GM19240 (cell line): ENCODE results near the gene NPTX1.
"Not testable (repeated sequence)": the region's sequence is repeated elsewhere in the genome, so short reads cannot be mapped to it uniquely, and the experiment has no call there.

ENCODE experiments used
- DNase-seq: peaks from one replicate; pipeline ENCODE4 v3.0.0; 2011; ENCODE audit warnings: low spot score; ENCODE audit not compliant: insufficient read length

NPTX1 gene, protein sequence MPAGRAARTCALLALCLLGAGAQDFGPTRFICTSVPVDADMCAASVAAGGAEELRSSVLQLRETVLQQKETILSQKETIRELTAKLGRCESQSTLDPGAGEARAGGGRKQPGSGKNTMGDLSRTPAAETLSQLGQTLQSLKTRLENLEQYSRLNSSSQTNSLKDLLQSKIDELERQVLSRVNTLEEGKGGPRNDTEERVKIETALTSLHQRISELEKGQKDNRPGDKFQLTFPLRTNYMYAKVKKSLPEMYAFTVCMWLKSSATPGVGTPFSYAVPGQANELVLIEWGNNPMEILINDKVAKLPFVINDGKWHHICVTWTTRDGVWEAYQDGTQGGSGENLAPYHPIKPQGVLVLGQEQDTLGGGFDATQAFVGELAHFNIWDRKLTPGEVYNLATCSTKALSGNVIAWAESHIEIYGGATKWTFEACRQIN

DNA sequence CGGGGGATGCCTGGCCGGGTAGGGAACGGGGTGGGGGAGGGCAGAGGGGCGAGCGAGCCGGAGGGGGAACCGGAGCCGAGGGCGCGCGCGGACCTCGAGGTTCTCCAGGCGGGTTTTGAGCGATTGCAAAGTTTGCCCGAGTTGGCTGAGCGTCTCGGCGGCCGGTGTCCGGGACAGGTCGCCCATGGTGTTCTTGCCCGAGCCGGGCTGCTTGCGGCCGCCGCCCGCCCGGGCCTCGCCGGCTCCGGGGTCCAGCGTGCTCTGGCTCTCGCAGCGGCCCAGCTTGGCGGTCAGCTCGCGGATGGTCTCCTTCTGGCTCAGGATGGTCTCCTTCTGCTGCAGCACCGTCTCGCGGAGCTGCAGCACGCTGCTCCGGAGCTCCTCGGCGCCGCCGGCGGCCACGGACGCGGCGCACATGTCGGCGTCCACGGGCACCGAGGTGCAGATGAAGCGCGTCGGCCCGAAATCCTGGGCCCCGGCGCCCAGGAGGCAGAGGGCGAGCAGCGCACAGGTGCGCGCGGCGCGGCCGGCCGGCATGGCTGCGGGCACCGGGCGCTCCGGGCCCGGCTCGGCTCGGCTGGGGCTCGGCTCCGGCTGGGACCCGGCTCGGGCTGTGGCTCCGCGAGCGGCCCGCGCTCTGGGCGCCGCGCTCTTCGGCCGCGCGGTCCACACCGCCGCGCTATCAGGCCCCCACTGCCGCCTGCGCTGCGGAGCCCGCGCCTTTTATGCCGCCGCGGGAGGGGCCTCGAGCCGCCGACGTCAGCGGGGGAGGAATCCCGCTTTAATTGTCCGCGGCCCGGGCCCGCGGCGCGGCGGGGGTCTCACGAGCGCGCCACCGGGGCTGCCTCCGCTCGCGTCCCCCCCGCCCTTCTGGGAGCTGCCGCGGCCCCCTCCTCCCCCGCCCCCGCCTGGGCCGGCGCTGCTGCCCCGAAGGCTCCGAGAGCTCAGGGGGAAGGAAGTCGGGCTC is at the start of gene NPTX1:
Gene NPTX1 (minus strand): TSS at position 698 of the 967 bp plus-strand sequence. CDS start 161 bp downstream, at position 537.
- DNase-seq: no peak

DNA sequence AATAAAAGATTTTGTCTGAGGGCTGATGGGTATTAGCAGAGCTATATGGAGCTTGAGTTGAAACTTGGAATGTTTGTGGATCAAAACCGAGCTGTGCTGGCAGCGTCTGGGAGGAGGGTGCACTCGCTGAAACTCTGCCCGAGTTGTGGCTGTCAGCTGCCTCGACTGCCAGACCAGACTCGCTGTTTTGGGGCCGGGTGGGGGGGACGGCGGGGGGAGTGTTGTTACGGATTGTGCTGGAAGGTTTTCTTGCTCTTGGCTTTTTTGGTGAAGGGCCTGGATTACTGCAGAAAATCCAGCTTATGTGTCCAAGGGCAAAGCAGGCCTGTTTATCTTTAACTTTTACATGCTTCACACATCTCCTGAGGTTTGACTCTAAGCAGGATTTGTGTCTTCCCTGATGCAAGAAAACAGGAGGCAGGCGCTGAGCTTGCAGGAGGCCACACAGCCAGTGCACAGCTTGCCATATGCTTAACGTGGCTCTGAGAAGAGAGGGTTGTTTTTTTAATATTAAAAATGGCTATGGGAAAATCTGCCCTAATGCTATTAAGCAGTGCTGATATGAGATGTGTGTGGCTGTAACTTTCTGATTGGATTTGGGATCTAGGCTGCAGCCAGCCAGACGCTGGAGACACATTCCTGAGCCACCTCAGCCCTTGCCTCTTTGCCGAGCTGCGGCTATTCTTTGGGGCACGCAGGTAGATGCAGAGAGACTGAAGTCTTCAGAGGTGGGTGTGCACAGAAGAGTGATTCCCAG is 47.7 kb upstream of the NPTX1 start:
- no peak for DNase-seq

DNA sequence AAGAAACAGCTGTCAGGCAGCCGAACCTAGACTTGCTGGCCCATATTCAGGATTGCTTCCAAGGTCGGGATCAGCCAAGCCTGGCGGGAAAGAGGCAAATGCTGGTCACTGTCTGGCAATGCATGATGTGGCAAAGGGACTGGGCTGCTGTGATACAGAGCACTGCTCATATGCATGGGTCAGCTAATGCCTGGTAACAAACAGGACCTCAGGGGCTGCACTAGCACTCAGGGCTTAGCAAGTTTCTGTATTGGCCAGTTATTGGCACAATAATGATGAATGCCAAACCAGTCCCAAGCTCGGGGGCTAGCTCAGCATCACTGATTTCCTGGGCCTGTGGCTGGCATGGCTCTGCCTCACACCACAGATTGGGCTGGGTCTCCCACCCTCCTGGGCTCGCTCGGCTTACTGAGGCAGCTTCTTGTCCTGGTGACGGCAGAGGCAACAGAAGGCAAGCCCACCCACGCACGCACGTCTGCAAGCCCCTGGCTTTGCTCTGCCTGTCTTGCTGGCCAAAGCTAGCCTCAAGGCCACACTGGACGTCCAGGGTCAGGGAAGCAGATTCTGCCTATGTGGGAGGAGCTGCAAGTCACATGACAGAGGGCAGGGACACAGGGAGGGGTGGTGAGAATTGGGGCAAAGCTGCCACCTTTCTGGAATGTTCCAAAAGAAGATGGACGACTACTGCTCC is 46.8 kb upstream of the NPTX1 start:
- DNase-seq: no peak

DNA sequence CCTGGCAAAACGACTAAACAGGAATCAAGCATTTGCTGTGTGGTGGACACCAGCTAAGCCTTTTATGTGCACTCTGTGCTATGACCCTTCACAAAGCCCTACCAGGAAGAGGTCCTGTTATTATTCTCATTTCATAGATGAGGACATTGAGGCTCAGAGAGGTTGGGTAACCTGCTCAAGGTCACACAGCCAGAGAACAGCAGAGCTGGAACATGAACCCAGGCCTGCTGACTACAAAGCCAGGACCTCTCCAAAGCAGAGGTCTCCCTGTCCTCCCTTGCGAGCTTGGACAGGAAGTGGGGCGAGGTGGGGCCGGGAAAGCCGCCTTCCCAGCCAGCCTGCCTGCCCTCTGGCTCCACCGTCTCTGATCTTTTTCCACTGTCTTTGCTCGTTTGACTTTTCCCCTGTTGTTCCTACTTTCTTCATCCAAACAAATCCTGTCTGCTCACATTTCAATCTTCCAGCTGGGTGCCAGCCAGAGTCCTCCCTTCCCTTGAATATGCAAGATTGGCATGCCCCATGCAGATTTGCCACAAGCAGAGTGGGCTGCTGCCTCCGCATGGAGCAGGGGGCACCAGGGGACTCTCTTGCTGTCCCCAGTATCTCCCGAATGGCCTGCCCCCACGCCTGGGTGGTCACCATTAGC is 44.5 kb upstream of the NPTX1 start:
- DNase-seq: no peak

DNA sequence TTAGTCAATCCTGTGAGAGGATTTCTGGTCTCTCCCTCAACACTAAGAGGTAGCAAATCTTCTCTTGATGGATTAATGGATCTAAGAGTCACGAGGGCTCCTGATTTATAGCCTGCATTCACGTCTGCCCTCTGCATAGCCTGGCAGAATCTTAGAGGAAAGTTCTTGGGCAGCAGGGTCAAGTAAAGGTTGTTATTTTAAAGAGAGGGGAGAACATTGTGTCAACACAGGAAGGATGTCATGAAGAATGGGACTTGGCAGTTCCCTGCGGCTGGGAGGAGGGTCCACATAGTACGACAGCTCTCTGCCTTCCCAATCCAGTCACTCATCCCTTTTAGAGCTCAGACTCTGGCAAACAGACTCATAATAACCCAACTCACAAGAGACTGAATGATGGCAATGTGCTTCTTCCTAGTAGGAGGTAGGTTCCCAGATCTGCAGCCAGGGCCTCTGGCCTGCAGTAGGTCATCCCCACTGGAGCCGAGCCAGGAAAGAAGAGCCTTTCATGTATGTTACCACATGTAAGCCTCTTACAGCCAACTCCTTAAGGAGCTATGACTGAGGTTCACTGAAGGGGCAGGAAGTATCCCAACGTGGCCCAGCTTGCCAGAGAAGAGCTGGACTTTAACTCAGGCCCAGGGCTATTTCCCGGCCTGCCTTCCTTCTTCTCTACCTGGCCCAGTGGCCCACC is 42.8 kb upstream of the NPTX1 start:
- DNase-seq: no peak

DNA sequence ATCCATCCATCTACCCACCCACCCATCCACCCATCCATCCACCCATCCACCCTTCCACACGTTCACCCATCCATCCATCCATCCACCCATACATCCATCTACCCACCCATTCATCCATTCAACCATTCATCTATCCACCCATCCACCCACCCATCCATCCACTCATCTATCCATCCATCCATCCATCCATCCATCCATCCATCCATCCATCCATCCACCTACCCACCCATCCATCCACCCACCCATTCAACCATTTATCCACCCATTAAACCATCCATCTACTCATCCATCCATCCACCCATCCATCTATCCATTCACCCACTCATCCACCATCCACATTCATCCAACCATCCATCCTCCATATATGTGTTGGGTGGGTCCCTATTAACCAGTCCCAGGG is 42.0 kb upstream of the NPTX1 start:
- DNase-seq: no peak

DNA sequence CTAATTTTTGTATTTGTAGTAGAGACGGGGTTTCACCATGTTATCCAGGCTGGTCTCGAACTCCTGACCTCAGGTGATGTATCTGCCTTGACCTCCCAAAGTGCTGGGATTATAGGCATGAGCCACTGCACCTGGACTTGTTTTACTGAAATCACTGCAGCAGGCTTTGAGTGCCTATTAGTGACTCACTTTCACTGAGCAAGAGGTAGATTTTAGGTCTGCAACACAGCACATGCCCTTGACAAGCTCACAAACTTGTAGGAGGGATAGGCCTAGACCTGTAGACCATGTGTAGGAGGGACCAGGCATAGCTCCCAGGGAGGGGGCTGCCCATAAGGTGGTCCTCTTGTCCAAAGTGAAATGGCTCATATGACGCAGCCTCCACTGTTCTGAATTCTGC is 41.2 kb upstream of the NPTX1 start:
- no peak for DNase-seq

DNA sequence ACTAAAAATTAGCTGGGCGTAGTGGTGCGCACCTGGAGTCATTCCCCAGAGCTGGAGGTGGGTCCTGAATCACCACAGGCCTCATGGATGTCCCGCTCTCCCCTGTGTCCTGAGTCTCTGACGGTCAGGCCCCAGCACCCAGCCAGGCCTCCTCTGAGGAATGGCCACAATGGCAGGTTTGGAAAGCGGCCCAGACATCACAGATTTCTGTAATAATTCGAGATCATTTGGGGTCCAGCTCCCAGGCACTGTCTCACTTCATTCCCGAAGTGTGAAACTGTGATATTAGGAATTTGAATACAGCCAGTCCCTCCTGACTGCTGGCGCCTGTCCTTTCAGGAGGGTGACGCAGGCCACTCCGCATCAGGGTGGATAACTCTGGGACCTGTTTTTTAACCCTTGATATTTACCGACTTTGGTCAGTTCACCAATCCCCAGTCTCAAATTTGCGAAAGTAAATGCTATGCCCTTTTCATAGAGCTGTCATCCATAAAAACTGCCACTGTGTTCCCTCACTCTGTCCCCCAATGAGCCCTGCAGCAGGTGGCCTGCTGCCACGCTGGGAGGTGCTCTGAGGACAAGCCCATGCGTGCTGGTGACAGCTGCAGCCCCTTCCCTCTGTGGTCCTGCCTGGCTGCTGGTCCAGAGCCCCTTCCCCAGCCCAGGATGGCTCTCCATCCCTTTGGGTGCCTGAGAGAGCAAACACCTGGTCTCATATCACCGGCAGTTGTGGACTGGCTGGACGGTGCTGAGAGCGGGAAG is 39.9 kb upstream of the NPTX1 start:
- DNase-seq: no peak

DNA sequence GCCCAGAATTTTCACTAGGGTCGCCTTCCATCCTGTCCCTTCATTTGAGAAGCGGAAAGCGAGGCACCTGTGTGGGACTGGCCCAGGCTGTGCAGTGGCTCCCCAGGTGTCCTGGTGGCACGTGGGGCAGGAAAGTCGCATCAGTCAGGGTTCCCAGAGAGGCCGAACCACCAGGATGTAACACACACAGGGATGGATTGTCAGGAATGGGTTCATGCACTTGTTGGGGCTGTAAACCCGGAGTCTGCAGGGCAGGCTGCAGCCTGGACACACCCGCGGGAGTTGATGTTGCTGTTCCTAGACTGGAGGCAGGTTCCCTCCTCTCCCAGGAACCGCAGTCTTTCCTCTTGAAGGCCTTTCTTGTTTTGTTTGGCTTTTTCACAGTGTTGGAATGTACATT is 37.5 kb upstream of the NPTX1 start:
- no peak for DNase-seq

DNA sequence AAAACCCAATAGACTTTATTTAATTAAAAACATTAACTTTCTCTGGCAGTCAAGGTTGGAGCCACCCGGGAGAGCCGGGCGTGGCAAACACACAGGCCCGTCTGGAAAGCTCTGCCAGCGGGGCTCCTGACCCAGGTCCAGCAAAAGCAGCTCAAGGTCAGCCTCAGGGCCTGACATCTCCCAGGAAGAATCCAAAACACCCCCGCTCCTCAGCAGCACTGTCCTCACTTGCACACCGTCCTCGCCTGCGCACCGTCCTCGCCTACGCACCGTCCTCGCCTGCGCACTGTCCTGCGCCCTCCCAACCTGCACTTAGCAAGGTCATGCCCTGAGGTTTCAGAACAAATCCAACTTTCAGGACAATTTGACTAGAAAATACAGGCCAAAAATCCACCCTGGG is 36.8 kb upstream of the NPTX1 start:
- DNase-seq: no peak

DNA sequence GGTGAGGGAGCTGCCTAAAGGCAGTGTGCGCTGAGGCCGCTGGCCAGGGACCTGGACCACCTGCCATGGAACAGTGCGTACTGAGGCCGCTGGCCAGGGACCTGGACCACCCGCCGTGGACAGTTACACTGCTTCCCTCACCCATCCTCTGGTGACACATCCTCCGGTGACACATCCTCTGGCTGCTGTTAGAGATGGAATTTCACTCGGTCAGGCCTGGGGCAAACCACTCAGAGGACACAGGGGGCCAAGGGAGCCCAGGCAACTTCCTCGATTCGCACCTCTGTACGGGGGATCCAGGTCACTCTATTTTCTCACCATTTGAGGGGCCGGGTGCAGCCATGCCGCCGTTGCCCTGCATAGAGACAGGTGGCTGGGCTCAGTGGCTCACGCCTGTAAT is 35.8 kb upstream of the NPTX1 start:
- DNase-seq: no peak

DNA sequence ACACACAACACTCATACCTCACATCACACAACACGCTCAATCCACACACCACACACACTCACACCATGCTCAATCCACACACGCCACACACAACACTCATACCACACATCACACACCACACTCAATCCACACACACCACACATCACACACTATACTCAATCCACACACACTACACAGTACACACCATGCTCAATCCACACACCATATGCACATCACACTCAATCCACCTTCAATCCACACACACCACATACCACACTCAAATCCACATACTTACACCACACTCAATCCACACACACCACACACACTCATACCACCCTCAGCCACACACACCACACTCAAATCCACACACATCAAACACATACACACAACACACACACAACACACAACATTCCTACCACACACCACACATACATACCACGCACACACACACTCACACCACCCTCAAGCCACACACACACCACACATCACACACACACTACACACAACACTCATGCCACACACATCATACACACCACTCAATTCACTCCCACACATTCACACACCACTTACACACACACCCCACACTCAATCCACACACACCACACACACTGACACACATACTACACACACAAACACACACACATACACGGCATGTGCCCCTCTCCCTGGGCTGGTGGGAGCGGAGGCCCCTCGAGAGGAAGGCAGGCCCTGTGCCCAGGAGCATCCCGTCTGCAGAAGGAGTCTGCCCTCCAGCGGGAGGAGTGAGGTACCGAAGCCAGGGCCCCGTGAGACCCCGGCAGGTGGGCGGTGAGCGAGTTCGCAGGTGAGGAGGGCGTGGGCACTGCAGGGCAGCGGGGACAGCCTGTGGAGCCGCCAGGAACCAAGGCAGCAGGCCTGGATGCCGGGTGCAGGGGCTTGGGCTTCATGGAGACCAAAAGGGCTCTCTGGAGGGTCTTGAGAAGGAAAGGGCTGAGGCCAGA is 35.1 kb upstream of the NPTX1 start:
- no peak for DNase-seq

DNA sequence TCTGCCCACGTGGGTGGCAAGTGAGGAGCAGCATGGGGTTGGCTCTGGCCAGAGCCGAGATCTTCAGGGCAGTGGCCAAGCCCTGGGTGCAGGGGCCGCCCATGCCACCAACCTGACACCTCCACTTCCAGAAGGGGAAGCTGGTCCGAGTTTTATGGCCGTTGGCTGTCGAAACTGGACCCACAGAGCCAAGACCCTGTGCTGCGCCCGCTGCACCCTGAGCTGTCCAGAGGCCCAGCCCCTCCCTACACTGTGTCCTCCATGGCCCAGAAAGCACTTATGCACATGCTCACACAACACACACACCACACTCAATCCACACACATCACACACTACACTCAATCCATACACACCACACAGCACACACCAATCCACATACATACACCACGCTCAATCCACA is 34.4 kb upstream of the NPTX1 start:
- no peak for DNase-seq

DNA sequence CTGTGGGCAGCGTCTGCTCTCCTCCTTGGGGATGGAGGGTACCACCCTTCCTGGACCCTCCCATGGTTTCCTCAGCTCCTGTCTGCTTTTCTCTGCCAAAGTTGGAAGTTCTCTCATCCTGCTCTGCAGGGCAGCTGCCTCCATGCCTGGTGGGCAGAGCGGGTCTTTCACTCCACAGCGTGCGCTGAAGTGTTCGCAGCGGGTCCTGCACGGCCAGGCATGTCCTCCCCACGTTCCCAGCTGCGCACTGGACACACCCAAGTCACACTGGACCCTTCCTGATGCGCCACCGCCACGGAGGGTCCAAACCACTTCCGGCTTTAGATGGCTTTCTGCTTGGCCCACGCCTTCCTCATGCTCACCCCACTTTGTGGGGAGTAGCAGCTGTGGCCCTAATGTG is 33.7 kb upstream of the NPTX1 start:
- no peak for DNase-seq

DNA sequence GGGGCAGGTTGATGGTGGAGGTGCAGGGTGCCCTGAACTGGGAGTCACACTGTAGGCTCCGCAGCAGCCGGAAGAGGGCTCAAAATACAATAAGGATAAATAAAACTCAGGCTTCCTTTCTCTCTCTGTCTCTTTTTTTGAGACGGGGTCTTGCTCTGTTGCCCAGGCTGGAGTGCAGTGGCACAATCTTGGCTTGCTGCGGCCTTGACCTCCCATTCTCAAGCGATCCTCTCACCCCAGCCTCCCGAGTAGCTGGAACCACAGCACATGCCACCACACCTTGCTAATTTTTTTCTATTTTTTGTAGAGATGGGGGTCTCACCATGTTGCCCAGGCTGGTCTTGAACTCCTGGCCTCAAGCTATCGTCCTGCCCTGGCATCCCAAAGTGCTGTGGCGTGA is 32.9 kb upstream of the NPTX1 start:
- DNase-seq: no peak

DNA sequence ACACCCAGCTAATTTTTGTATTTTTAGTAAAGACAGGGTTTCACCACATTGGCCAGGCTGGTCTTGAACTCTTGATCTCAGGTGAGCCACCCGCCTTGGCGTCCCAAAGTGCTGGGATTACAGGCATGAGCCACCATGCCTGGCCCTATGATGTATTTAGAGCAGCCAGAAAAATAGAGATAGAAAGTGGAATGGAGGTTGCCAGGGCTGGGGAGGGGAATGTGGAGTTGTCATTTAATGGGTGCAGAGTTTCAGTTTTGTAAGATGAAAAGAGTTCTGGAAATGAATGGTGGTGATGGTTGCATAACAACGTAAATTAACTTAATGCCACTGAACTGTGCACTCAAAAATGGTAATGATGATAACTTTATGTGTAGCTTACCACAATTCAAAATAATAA is 31.6 kb upstream of the NPTX1 start:
- DNase-seq: no peak

DNA sequence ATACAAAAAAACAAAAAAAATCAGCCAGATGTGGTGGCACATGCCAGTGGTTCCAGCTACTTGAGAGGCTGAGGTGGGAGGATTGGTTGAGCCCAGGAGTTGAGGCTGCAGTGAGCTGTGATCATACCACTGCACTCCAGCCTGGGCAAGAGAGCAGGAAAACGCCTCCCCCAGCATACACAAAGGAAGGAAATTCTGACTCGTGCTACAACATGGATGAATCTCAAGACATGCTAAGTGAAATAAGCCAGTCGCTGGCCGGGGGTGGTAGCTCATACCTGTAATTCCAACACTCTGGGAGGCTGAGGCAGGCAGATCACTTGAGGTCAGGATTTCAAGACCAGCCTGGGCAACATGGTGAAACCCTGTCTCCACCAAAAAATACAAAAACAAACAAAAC is 30.8 kb upstream of the NPTX1 start:
- not testable (repeated sequence) for DNase-seq
